Stimulated activated naive B cell treated with anti-CD40 and anti-IgM and Interleukin-4, amounts not matched to agents 10 μg/mL and 1 μg/mL and 100 μg/mL, for 72 hours (primary cell): ENCODE data around the gene PDSS2.
"Not testable (repeated sequence)": the region's sequence is repeated elsewhere in the genome, so short reads cannot be mapped to it uniquely, and the experiment has no call there.

Source experiments
- ATAC-seq, 2 donors: fragments of 150-1000 bp; cut with Tn5 transposase; replicated peaks; 2 replicates each; pipeline ENCODE4 v1.10.0; 2021; ENCODE audit warnings: moderate library complexity in 1 of 2
- DNase-seq: peaks from one replicate; pipeline ENCODE4 v3.0.0; 2021
- H3K27ac Mint-ChIP-seq: one replicate; pipeline ENCODE4 v1.8.0; 2022; ENCODE audit warnings: mild to moderate bottlenecking, mixed read lengths
- H3K27me3 Mint-ChIP-seq, 2 donors: one replicate each; pipeline ENCODE4 v1.8.0; 2022; ENCODE audit warnings: mixed read lengths in 2 of 2
- H3K36me3 Mint-ChIP-seq, 2 donors: one replicate each; pipeline ENCODE4 v1.8.0; 2022; ENCODE audit warnings: mixed read lengths in 2 of 2, mild to moderate bottlenecking in 1 of 2
- H3K4me1 Mint-ChIP-seq, 2 donors: one replicate each; pipeline ENCODE4 v1.8.0; 2022; ENCODE audit warnings: mixed read lengths in 2 of 2, mild to moderate bottlenecking in 1 of 2
- H3K4me3 Mint-ChIP-seq, 2 donors: one replicate each; pipeline ENCODE4 v1.8.0; 2022; ENCODE audit warnings: mild to moderate bottlenecking in 2 of 2, mixed read lengths in 2 of 2, moderate library complexity in 1 of 2
- H3K9me3 Mint-ChIP-seq, 2 donors: one replicate each; pipeline ENCODE4 v1.8.0; 2022; ENCODE audit warnings: mixed read lengths in 2 of 2, mild to moderate bottlenecking in 1 of 2

PDSS2 gene

GRCh38 chr6:107289258-107289657 lies 170.1 kb downstream of the PDSS2 start:
- not testable (repeated sequence) for H3K27me3 Mint-ChIP-seq, H3K36me3 Mint-ChIP-seq, H3K9me3 Mint-ChIP-seq, DNase-seq, ATAC-seq, H3K4me3 Mint-ChIP-seq, H3K27ac Mint-ChIP-seq
- H3K4me1 Mint-ChIP-seq = peaks cover 2 to 17% of the 10 kb centered on the region in 2 donors

GRCh38 chr6:107285683-107286082 lies 173.7 kb downstream of the PDSS2 start:
- H3K4me1 Mint-ChIP-seq, H3K36me3 Mint-ChIP-seq, H3K9me3 Mint-ChIP-seq, ATAC-seq, H3K27ac Mint-ChIP-seq, H3K4me3 Mint-ChIP-seq, DNase-seq, H3K27me3 Mint-ChIP-seq: not testable (repeated sequence)

- no peaks in the 10 kb centered on the region for H3K9me3 Mint-ChIP-seq
- no peak overlapping the region for H3K4me3 Mint-ChIP-seq
- no peak for ATAC-seq
These were observed 174.6 kb downstream of the PDSS2 start for GRCh38 chr6:107284805-107285204.

DNA sequence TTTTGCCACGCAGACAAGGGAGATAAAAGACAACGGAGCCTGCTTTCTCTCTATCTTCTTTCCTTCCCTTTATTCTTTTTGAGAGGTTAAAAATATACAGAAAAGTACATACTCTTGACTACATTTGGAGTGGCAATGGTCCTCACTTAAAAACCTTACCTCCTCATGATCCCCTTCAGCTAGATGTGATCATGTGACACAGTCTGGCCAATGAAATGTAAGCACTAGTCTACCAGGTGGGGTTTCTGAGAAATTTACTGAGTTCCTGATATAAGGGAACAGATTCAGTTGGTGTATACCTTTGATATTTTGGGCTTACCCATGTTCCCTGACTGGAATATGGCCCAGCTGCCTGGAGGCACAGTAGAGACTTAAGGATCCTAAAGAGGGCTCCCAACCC lies 178.6 kb downstream of the PDSS2 start:
- H3K36me3 Mint-ChIP-seq = peaks cover 3 to 4% of the 10 kb centered on the region in 2 donors
- no peaks in the 10 kb centered on the region for H3K27me3 Mint-ChIP-seq
- peaks cover 0 to 2% of the 10 kb centered on the region in 2 donors for H3K4me1 Mint-ChIP-seq
- H3K9me3 Mint-ChIP-seq = no peaks in the 10 kb centered on the region
- no peak overlapping the region for H3K27ac Mint-ChIP-seq
- no peak for DNase-seq
- no peak for ATAC-seq
- no peak overlapping the region for H3K4me3 Mint-ChIP-seq

More at GRCh38 chr6:107284805-107285204, 174.6 kb downstream of the PDSS2 start:
- Mint-ChIP-seq H3K4me1 (no peaks in the 10 kb centered on the region), H3K27ac (no peak overlapping the region), H3K36me3 (peaks cover 5 to 6% of the 10 kb centered on the region in 2 donors), H3K27me3 (no peaks in the 10 kb centered on the region)
- DNase-seq = no peak

DNA sequence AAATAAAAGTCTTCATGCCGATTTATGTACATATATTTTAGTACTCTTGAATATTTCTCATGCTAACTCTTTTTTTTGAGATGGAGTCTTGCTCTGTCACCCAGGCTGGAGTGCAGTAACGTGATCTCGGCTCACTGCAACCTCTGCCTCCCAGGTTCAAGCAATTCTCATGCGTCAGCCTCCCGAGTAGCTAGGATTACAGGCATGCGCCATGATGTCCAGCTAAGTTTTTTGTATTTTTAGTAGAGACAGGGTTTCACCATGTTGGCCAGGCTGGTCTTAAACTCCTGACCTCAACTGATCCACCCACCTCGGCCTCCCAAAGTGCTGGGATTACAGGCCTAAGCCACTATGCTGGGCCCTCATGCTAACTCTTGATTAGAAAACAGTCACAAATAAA lies 179.4 kb downstream of the PDSS2 start:
- DNase-seq, H3K27ac Mint-ChIP-seq, H3K9me3 Mint-ChIP-seq, H3K4me1 Mint-ChIP-seq, ATAC-seq, H3K27me3 Mint-ChIP-seq, H3K36me3 Mint-ChIP-seq, H3K4me3 Mint-ChIP-seq: not testable (repeated sequence)

GRCh38 chr6:107275330-107275865 lies 184.0 kb downstream of the PDSS2 start:
- Mint-ChIP-seq H3K36me3 (peaks cover 6 to 16% of the 10 kb centered on the region in 2 donors), H3K4me3 (no peak overlapping the region), H3K9me3 (no peaks in the 10 kb centered on the region), H3K27ac (no peak overlapping the region), H3K27me3 (no peaks in the 10 kb centered on the region), H3K4me1 (peaks cover 0 to 2% of the 10 kb centered on the region in 2 donors)
- no peak for DNase-seq
- no peak for ATAC-seq

- Mint-ChIP-seq H3K27me3 (no peaks in the 10 kb centered on the region), H3K4me1 (peaks cover 0 to 2% of the 10 kb centered on the region in 2 donors), H3K27ac (no peak overlapping the region), H3K4me3 (no peak overlapping the region), H3K36me3 (peaks cover 6 to 17% of the 10 kb centered on the region in 2 donors), H3K9me3 (no peaks in the 10 kb centered on the region)
- no peak for ATAC-seq
- DNase-seq = no peak
These were observed 185.1 kb downstream of the PDSS2 start for GRCh38 chr6:107274288-107274687.

DNA sequence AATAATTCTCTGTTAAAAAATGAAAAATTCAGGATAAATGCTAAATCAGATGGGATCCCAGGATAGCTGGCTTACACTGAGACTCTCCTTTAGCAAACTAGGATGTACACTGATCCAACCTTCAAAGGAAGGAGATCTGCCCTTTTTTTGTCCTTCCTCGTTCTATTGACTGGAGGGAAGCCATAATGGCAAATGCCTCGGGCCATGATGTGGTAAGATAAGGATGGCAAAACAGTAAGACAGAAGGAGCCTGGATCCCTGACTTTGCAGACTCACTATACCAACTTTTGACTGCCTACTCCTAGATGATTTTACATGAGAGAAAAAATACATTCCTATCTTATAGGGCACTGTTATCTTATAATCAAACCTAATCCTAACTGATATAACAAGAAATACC lies 187.1 kb downstream of the PDSS2 start:
- no peak for ATAC-seq
- DNase-seq = no peak
- Mint-ChIP-seq H3K4me1 (peaks cover 1 to 3% of the 10 kb centered on the region in 2 donors), H3K9me3 (no peaks in the 10 kb centered on the region), H3K4me3 (no peak overlapping the region), H3K36me3 (peaks cover 6 to 18% of the 10 kb centered on the region in 2 donors), H3K27ac (peak overlapping the region; percentile 7), H3K27me3 (no peaks in the 10 kb centered on the region)

DNA sequence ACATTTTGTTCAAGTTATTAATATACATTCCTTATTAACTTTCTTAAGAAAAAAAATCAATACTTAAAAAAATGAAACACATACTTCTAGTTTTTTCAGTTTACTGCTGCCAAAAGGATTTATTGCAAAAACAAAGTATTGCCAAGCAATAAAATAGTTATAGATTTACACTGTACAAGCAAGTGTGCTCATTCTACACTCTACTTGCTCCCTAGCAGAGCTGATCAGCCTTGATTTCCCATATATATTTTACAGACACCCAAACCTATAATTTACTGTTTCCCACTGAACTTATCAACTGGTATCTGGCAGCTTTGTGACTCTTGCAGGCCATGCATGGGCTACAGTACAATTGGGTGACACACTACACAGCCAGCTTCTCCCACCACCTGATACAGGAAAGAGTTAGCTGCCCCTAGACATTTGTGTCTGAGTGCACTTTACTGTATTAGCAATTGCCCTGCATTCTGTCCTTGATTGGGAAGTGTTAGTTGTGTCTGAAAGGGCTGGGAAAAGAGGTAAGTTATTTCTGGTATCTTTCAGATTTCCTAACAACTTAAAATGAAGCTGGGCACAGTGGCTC lies 188.1 kb downstream of the PDSS2 start:
- ATAC-seq (no peak), DNase-seq (no peak)
- Mint-ChIP-seq H3K9me3 (no peaks in the 10 kb centered on the region), H3K4me1 (peaks cover 8 to 11% of the 10 kb centered on the region in 2 donors), H3K4me3 (no peak overlapping the region), H3K27ac (no peak overlapping the region), H3K27me3 (no peaks in the 10 kb centered on the region), H3K36me3 (peaks cover 5 to 15% of the 10 kb centered on the region in 2 donors)

DNA sequence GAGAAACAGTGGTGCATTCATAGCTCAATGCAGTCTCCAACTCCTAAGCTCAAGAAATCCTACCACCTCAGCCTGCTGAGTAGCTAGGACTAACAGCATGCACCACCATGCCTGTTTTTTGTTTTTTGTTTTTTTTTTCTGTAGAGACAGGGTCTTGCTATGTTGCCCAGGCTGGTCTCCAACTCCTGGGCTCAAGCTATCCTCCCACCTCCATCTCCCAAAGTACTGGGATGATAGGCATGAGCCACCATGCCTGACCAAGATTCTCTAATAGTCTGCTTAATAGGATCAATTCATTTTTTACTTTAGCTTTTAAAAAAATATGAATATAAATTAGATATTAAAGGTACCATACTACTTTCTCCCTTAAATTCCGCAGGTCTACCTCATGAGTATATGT lies 191.7 kb downstream of the PDSS2 start:
- Mint-ChIP-seq H3K9me3 (no peaks in the 10 kb centered on the region), H3K4me1 (peaks cover 9 to 16% of the 10 kb centered on the region in 2 donors), H3K27me3 (no peaks in the 10 kb centered on the region), H3K27ac (no peak overlapping the region), H3K4me3 (no peak overlapping the region), H3K36me3 (peaks cover 4 to 14% of the 10 kb centered on the region in 2 donors)
- DNase-seq = no peak
- no peak for ATAC-seq

GRCh38 chr6:107267006-107267405 lies 192.4 kb downstream of the PDSS2 start:
- Mint-ChIP-seq H3K27ac (no peak overlapping the region), H3K9me3 (no peaks in the 10 kb centered on the region), H3K4me1 (peaks cover 9 to 16% of the 10 kb centered on the region in 2 donors), H3K36me3 (peaks cover 4 to 17% of the 10 kb centered on the region in 2 donors), H3K27me3 (no peaks in the 10 kb centered on the region), H3K4me3 (no peak overlapping the region)
- DNase-seq (no peak), ATAC-seq (no peak)

DNA sequence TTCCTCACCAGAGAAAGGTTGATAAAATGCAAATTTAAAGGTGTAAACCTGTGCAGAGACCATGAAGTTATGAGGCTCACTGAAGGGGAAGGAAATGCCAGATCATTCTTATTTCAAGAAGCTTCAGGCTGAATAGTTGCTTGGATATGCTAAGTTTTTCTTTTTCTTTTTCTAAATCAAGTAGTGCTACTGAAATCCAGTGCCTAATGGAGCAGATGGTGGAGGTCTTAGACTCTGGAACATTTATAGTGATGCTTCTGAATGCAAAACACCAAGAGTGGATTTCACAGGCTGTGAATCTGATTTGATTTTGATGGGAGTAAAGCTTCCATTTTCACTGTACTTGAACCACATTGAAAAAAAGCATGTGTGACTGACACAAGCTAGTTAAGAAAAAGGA lies 192.8 kb downstream of the PDSS2 start:
- Mint-ChIP-seq H3K36me3 (peaks cover 5 to 18% of the 10 kb centered on the region in 2 donors), H3K27ac (no peak overlapping the region), H3K9me3 (no peaks in the 10 kb centered on the region), H3K4me1 (peaks cover 9 to 16% of the 10 kb centered on the region in 2 donors), H3K27me3 (no peaks in the 10 kb centered on the region), H3K4me3 (no peak overlapping the region)
- DNase-seq (no peak), ATAC-seq (no peak)

DNA sequence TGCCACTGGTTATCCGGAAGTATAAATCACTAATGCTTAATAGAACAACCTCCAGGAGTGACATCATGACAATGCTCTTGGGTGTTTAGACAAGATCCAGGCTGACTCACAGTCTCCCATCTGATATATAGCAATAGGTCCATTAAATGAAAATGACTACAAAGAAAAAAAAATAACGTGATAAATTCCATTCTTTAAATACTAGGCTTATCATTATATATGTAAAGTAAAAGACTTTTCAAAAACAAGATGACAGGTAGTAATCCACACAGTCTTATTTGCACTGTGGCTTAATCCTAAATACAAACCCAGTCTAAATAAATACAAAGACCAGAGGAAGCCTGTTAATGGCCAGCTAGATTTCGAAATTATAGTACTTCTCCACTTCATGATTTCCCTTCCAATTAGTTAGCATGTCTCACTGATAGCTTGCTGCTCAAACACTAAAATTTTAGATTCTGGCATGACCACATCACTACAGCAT lies 195.0 kb downstream of the PDSS2 start:
- H3K9me3 Mint-ChIP-seq = no peaks in the 10 kb centered on the region
- H3K27me3 Mint-ChIP-seq = no peaks in the 10 kb centered on the region
- DNase-seq (no peak), ATAC-seq (no peak)
- no peak overlapping the region for H3K4me3 Mint-ChIP-seq
- peaks cover 9 to 18% of the 10 kb centered on the region in 2 donors for H3K36me3 Mint-ChIP-seq
- no peak overlapping the region for H3K27ac Mint-ChIP-seq
- peaks cover 9 to 16% of the 10 kb centered on the region in 2 donors for H3K4me1 Mint-ChIP-seq

- Mint-ChIP-seq H3K4me1 (no peaks in the 10 kb centered on the region), H3K27ac (no peak overlapping the region), H3K36me3 (peaks cover 9 to 16% of the 10 kb centered on the region in 2 donors), H3K4me3 (no peak overlapping the region), H3K27me3 (no peaks in the 10 kb centered on the region), H3K9me3 (no peaks in the 10 kb centered on the region)
- ATAC-seq (no peak), DNase-seq (no peak)
These were observed 199.4 kb downstream of the PDSS2 start for GRCh38 chr6:107259951-107260350.

- peaks cover 2 to 4% of the 10 kb centered on the region in 2 donors for H3K36me3 Mint-ChIP-seq
- DNase-seq = no peak
- no peaks in the 10 kb centered on the region for H3K27me3 Mint-ChIP-seq
- ATAC-seq = no peak
- H3K4me3 Mint-ChIP-seq = no peak overlapping the region
- peaks cover 2 to 7% of the 10 kb centered on the region in 2 donors for H3K4me1 Mint-ChIP-seq
- H3K27ac Mint-ChIP-seq = no peak overlapping the region
- H3K9me3 Mint-ChIP-seq = no peaks in the 10 kb centered on the region
These were observed 211.2 kb downstream of the PDSS2 start for GRCh38 chr6:107248147-107248546.
